HEK293T (cell line): ENCODE data around the gene STX10.
"Not testable (repeated sequence)": the region's sequence is repeated elsewhere in the genome, so short reads cannot be mapped to it uniquely, and the experiment has no call there.

Experiments used
- ARNT ChIP-seq: fragments of 450-650 bp; IDR thresholded peaks from 2 replicates; pipeline ENCODE4 v1.6.1; 2017; ENCODE audit warnings: mild to moderate bottlenecking
- BHLHE40 ChIP-seq: fragments of 450-650 bp; IDR thresholded peaks from 2 replicates; pipeline ENCODE4 v1.6.1; 2016; ENCODE audit warnings: mild to moderate bottlenecking, moderate library complexity, borderline replicate concordance
- ELF4 ChIP-seq: fragments of 450-650 bp; IDR thresholded peaks from 2 replicates; pipeline ENCODE4 v1.6.1; 2017; ENCODE audit warnings: antibody characterized with exemption
- FOXA1 ChIP-seq: fragments of 450-650 bp; IDR thresholded peaks from 2 replicates; pipeline ENCODE4 v1.6.1; 2016; ENCODE audit warnings: mild to moderate bottlenecking
- FOXK2 ChIP-seq: fragments of 450-650 bp; IDR thresholded peaks from 2 replicates; pipeline ENCODE4 v1.6.1; 2016; ENCODE audit warnings: mild to moderate bottlenecking
- FOXM1 ChIP-seq: fragments of 450-650 bp; IDR thresholded peaks from 2 replicates; pipeline ENCODE4 v1.6.1; 2017; ENCODE audit warnings: mild to moderate bottlenecking, borderline replicate concordance
- HDGF ChIP-seq: fragments of 450-650 bp; IDR thresholded peaks from 2 replicates; pipeline ENCODE4 v1.6.1; 2017; ENCODE audit warnings: antibody characterized with exemption, borderline replicate concordance
- LEF1 ChIP-seq: fragments of 450-650 bp; IDR thresholded peaks from 2 replicates; pipeline ENCODE4 v1.6.1; 2017; ENCODE audit warnings: mild to moderate bottlenecking, borderline replicate concordance
- NFRKB ChIP-seq: fragments of 450-650 bp; IDR thresholded peaks from 2 replicates; pipeline ENCODE4 v1.6.1; 2016; ENCODE audit warnings: mild to moderate bottlenecking, moderate library complexity
- SP1 ChIP-seq: fragments of 450-650 bp; IDR thresholded peaks from 2 replicates; pipeline ENCODE4 v1.6.1; 2017
- TARDBP ChIP-seq: fragments of 450-650 bp; IDR thresholded peaks from 2 replicates; pipeline ENCODE4 v1.6.1; 2016
- ZNF384 ChIP-seq: fragments of 450-650 bp; IDR thresholded peaks from 2 replicates; pipeline ENCODE4 v1.6.1; 2016
- TF ChIP-seq, protein P1 (sequence below): fragments of 450-650 bp; IDR thresholded peaks from 2 replicates; pipeline ENCODE4 v1.6.1; 2016

DNA sequence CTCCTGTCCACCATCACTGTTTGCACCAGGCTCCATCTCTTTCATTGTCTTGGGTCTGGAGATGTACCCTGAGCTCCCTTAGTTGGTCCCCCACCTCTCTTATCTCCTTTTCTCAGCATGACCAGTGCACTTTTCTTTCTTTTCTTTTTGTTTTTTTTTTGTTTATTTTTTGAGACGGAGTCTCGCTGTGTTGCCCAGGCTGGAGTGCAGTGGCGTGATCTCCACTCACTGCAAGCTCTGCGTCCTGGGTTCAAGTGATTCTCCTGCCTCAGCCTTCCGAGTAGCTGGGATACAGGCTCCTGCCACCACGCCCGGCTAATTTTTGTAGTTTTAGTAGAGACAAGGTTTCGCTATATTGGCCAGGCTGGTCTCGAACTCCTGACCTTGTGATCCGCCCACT is 28.1 kb upstream of the STX10 start:
- TF ChIP-seq, protein P1, sequence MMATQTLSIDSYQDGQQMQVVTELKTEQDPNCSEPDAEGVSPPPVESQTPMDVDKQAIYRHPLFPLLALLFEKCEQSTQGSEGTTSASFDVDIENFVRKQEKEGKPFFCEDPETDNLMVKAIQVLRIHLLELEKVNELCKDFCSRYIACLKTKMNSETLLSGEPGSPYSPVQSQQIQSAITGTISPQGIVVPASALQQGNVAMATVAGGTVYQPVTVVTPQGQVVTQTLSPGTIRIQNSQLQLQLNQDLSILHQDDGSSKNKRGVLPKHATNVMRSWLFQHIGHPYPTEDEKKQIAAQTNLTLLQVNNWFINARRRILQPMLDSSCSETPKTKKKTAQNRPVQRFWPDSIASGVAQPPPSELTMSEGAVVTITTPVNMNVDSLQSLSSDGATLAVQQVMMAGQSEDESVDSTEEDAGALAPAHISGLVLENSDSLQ, result not testable (repeated sequence)
- not testable (repeated sequence) for TF ChIP-seq FOXM1, SP1, ELF4, HDGF, ARNT, ZNF384, NFRKB, FOXK2, BHLHE40, TARDBP, LEF1, FOXA1
